GM18505 (cell line): ENCODE results near the gene S100A11.

Source experiments
- ATAC-seq: cut with Tn5 transposase; IDR thresholded peaks from one replicate; pipeline ENCODE4 v1.9.1; 2021; ENCODE audit not compliant: unreplicated experiment
- POLR2A ChIP-seq: IDR thresholded peaks from 4 replicates; pipeline ENCODE4 v1.6.1; 2011; ENCODE audit warnings: borderline replicate concordance; ENCODE audit not compliant: insufficient read depth, insufficient read length; ENCODE audit errors: extremely low read depth

S100A11 gene

GRCh38 chr1:152029929-152030211 lies 6.9 kb downstream of the S100A11 start:
- no peak for TF ChIP-seq POLR2A

GRCh38 chr1:152029144-152029928 lies 7.5 kb downstream of the S100A11 start:
- no peak for TF ChIP-seq POLR2A
- no peak for ATAC-seq

More at GRCh38 chr1:152029929-152030211, 6.9 kb downstream of the S100A11 start:
- ATAC-seq: no peak

- TF ChIP-seq POLR2A: no peak
- no peak for ATAC-seq
Measured at GRCh38 chr1:152026895-152027294, 9.9 kb downstream of the S100A11 start.

- ATAC-seq: no peak
- TF ChIP-seq POLR2A: no peak
Measured at GRCh38 chr1:152024223-152024622, 12.6 kb downstream of the S100A11 start.

GRCh38 chr1:152023221-152023620 lies 13.6 kb downstream of the S100A11 start:
- no peak for ATAC-seq
- TF ChIP-seq POLR2A: no peak

- no peak for TF ChIP-seq POLR2A
- no peak for ATAC-seq
Measured at GRCh38 chr1:152022474-152022873, 14.3 kb downstream of the S100A11 start.

GRCh38 chr1:152021569-152021968 lies 15.2 kb downstream of the S100A11 start:
- TF ChIP-seq POLR2A: no peak
- no peak for ATAC-seq

GRCh38 chr1:152020849-152021248 lies 16.0 kb downstream of the S100A11 start:
- no peak for TF ChIP-seq POLR2A
- ATAC-seq: no peak

- TF ChIP-seq POLR2A: no peak
- ATAC-seq: no peak
Measured at GRCh38 chr1:152018537-152018936, 18.3 kb downstream of the S100A11 start.

GRCh38 chr1:152015766-152016165 lies 21.0 kb downstream of the S100A11 start:
- TF ChIP-seq POLR2A: no peak

GRCh38 chr1:152014943-152015342 lies 21.9 kb downstream of the S100A11 start:
- ATAC-seq: no peak
- no peak for TF ChIP-seq POLR2A

More at GRCh38 chr1:152015766-152016165, 21.0 kb downstream of the S100A11 start:
- ATAC-seq: no peak

GRCh38 chr1:152013664-152014237 lies 23.1 kb downstream of the S100A11 start:
- no peak for TF ChIP-seq POLR2A
- no peak for ATAC-seq

GRCh38 chr1:152009691-152010090 lies 27.1 kb downstream of the S100A11 start:
- TF ChIP-seq POLR2A: no peak
- ATAC-seq: no peak

GRCh38 chr1:152007047-152007446 lies 29.8 kb downstream of the S100A11 start:
- no peak for TF ChIP-seq POLR2A
- ATAC-seq: no peak
